Peyer's patch (tissue), 4 donors: ENCODE measurements around the gene FAM241A.

Experiments used
- POLR2A ChIP-seq, 2 donors: fragments of 450-650 bp; IDR thresholded peaks; one replicate each; pipeline ENCODE4 v1.5.1; 2017; ENCODE audit warnings: antibody characterized with exemption in 2 of 2, mild to moderate bottlenecking in 2 of 2, moderate library complexity in 2 of 2
- TF ChIP-seq, protein P1 (sequence below), 6 experiments: fragments of 450-650 bp in 4 of 6; fragments of 200-600 bp in 2 of 6; sonication (generic) in 1 of 6; IDR thresholded peaks; one replicate each; pipeline ENCODE4 v1.5.1; 2017 to 2019; ENCODE audit warnings: antibody characterized with exemption in 6 of 6, mild to moderate bottlenecking in 3 of 6, moderate library complexity in 1 of 6

DNA sequence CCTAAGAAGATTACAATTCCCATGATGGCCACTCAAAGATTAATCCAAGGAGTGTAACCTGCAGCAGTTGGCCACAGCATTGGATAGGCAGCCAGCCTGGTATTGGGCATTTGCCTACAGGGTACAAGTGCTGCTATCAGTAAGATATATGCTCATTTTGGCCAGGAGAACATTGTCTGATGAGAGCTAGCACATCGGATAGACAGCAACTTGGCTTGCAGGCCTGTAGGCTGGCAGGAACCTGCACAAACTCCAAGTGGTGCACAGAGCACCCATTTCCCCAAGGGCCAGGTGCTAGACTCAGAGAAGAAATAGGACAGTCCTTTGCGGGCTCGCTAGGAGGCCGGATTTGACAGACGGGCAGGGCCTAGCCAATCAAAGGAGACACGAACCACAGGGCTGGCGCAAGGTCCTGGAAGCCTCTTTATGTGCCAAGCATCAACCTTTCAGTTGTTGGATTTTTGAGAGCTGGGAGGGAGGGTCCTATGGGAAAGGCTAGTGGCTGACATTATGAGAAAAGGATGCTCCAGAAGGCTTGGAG, 74.6 kb downstream of the FAM241A start:
- TF ChIP-seq, protein P1, sequence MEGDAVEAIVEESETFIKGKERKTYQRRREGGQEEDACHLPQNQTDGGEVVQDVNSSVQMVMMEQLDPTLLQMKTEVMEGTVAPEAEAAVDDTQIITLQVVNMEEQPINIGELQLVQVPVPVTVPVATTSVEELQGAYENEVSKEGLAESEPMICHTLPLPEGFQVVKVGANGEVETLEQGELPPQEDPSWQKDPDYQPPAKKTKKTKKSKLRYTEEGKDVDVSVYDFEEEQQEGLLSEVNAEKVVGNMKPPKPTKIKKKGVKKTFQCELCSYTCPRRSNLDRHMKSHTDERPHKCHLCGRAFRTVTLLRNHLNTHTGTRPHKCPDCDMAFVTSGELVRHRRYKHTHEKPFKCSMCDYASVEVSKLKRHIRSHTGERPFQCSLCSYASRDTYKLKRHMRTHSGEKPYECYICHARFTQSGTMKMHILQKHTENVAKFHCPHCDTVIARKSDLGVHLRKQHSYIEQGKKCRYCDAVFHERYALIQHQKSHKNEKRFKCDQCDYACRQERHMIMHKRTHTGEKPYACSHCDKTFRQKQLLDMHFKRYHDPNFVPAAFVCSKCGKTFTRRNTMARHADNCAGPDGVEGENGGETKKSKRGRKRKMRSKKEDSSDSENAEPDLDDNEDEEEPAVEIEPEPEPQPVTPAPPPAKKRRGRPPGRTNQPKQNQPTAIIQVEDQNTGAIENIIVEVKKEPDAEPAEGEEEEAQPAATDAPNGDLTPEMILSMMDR (IDR thresholded peaks at IDR 0.05) = no peak
- TF ChIP-seq POLR2A (IDR thresholded peaks at IDR 0.05) = no peak
